NCI-H2107 treated with DMSO at 0.1 percent for 48 hours (cell line): ENCODE data around the gene HHIPL1.

Source experiments
- DNase-seq: peaks from one replicate; lab custom pipeline; 2025; ENCODE audit not compliant: unreplicated experiment; lab: John Stamatoyannopoulos, UW

Gene HHIPL1

GRCh38 chr14:99687284-99688209, 42.6 kb downstream of the HHIPL1 start:
- DNase-seq, result no peak

- no peak for DNase-seq
Measured at GRCh38 chr14:99688210-99688581, 43.3 kb downstream of the HHIPL1 start.

GRCh38 chr14:99688629-99689028, 43.7 kb downstream of the HHIPL1 start:
- no peak for DNase-seq

GRCh38 chr14:99689266-99690236, 44.6 kb downstream of the HHIPL1 start:
- DNase-seq, result no peak

- no peak for DNase-seq
Measured at GRCh38 chr14:99690636-99691035, 45.7 kb downstream of the HHIPL1 start.

GRCh38 chr14:99691111-99691885, 46.4 kb downstream of the HHIPL1 start:
- no peak for DNase-seq

- DNase-seq, result no peak
Measured at GRCh38 chr14:99693918-99694317, 49.0 kb downstream of the HHIPL1 start.

GRCh38 chr14:99696929-99697328, 52.0 kb downstream of the HHIPL1 start:
- DNase-seq, result no peak

- no peak for DNase-seq
Measured at GRCh38 chr14:99698236-99698635, 53.3 kb downstream of the HHIPL1 start.

- no peak for DNase-seq
Measured at GRCh38 chr14:99698642-99699041, 53.7 kb downstream of the HHIPL1 start.

GRCh38 chr14:99699085-99699760, 54.3 kb downstream of the HHIPL1 start:
- no peak for DNase-seq

GRCh38 chr14:99699861-99700260, 54.9 kb downstream of the HHIPL1 start:
- DNase-seq, result no peak

- DNase-seq, result no peak
Measured at GRCh38 chr14:99700379-99700778, 55.5 kb downstream of the HHIPL1 start.

- DNase-seq, result no peak
Measured at GRCh38 chr14:99701260-99701659, 56.3 kb downstream of the HHIPL1 start.

- no peak for DNase-seq
Measured at GRCh38 chr14:99702115-99702514, 57.2 kb downstream of the HHIPL1 start.

- no peak for DNase-seq
Measured at GRCh38 chr14:99703381-99703780, 58.5 kb downstream of the HHIPL1 start.

- no peak for DNase-seq
Measured at GRCh38 chr14:99704037-99704436, 59.1 kb downstream of the HHIPL1 start.

GRCh38 chr14:99706107-99706900, 61.4 kb downstream of the HHIPL1 start:
- no peak for DNase-seq

GRCh38 chr14:99707420-99707819, 62.5 kb downstream of the HHIPL1 start:
- no peak for DNase-seq

- DNase-seq, result no peak
Measured at GRCh38 chr14:99707921-99708320, 63.0 kb downstream of the HHIPL1 start.
